Pons (tissue), 1 donor: ENCODE measurements around the gene C18orf63.
"Not testable (repeated sequence)": the region's sequence is repeated elsewhere in the genome, so short reads cannot be mapped to it uniquely, and the experiment has no call there.

Experiments
- DNase-seq: peaks from one replicate; pipeline ENCODE4 v3.0.0-alpha.2; 2016; ENCODE audit warnings: low spot score

C18orf63 gene

DNA sequence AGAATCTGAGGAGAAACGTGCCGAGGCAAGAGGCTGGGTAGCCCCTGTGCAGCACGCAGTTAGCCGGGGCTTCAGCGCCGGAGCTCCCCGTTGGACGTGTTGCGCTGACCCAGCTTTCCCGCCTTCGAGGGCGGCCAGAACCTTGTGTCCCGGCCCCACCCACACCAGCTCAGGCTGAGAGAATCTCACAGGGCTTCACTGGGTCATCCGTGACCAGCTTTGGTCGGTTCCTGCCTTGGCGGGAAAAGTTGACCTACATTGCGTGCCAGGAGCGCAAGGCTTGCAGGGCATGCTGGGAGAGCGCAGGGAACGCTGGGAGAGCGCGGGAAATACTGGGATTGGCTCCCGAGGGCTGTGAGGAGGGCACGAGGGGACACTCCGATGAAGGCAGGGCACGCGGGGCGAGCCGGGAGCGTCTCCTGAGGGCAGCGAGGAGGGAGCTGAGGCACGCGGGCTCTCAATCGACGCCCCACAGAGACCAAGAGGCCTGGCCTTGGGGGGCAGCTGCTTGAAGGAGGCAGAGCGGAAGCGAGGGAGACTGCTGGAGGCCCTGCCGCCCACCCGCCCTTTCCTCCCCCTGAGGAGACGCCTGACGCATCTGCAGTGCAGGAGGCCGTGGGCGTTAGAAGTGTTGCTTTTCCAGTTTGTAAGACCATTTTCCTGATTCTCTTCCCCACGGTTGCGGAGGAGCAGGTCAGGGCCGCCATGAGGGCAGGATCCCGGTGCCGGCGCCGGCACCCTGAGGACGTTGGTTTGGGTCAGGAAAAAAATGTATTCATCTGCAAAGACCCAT is at the start of gene C18orf63:
C18orf63 (plus strand) TSS at position 376 of the 793 bp plus-strand sequence. CDS start 2,027 bp downstream, outside the sequence.
- DNase-seq, result no peak

DNA sequence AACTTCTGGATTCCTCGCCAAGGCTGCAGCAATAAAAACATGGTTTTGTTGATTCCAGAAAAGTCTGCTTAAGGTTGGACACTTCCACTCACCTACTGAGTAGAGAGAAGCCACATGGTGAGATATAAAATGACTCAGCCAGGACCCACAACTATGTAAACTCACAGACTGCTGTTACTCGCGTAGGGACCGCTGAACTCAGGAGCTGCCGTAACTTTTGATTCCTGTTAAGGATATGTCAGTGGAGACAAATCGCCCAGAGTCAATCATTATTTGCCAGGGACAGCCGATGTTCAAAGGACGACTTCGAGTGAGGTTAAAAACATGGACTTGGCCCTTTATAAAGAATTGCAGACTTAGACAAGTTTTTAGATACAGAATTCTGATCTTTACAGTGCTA is 49.5 kb upstream of the C18orf63 start:
- DNase-seq, result no peak

DNA sequence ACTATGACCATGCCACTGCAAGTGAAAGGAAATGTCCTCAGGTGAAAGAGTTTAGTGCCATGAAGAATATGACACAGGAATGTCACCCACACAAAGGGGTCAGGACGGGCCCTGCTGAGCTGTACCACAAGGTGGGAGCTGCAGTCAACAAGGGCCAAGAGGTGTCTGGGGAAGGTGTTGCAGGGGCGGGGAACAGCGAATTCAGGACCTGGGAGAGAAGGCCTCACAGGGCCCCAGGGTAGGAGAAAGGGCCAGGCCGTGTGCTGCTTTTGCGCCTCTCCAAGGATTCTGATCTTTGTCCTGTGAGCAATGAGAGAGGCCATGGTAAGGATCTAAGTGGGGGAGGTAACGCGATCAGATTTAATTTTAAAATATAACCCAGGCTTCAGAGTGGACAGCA is 47.5 kb upstream of the C18orf63 start:
- no peak for DNase-seq

DNA sequence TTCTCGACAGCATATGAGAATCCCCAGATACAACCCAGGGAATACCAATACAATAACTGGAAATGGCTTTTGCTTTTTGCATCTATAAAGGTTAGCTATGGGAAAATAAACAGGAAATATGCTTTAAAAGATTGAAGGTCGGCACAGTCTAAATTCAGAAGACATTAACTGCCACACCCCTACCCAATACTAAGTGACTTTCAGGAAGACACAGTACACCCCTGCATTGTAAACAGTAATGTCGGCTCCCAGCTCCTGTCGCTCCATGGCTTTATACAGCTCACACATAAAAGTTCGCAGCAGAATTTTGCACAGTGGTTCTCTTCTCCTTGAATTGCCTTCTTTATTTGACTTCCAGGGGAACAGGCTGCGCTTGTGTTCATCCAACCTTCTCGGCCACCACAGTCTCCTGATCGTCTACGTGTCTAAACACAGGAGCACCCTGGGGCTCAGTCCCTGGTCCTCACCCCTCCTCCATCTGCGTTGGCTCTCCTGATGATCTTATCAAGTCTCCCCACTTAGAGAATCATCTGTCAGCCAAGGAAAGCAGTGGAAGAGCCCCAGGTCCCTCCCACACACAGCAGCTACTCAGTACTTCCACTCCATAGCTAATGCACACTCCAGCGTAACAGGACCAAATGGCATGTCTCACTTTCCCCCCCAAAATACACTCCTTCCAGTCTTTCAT is 46.6 kb upstream of the C18orf63 start:
- DNase-seq, result no peak

DNA sequence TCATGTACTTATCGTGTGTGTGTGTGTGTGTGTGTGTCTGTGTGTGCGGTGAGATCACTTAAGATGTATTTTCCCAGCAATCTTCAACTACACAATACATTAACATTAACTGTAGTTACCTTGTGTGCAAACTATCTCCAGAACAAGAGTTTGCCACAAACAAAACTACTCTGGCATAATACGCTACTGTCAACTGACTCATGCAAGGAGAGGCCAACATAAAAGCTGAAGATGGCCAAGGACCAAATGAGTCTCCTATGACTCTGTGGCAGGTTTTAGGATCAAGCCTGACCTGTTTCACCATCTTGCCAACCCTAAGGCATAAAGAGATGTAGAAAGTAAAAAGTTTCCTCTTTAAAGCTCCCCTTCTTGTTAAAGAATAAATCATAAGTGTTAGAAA is 44.0 kb upstream of the C18orf63 start:
- DNase-seq, result no peak

DNA sequence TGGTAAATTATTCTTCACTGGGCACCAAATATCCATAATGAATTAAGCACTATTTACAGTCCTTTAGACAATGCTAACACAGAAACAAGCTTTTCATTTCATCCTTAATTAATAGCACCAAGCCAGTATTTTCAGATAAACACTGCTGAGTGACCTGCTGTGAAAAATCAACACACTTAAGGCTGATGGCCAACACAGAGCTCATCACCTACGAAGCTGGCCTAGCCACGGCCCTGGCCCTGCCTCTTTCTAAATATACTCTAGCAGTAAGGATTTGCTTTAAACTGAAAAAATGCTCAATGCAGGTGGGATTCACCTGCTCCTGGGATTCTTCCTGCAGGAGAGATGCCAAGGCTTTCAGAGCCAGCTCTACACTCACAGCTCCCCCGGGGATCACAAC is 42.2 kb upstream of the C18orf63 start:
- no peak for DNase-seq

DNA sequence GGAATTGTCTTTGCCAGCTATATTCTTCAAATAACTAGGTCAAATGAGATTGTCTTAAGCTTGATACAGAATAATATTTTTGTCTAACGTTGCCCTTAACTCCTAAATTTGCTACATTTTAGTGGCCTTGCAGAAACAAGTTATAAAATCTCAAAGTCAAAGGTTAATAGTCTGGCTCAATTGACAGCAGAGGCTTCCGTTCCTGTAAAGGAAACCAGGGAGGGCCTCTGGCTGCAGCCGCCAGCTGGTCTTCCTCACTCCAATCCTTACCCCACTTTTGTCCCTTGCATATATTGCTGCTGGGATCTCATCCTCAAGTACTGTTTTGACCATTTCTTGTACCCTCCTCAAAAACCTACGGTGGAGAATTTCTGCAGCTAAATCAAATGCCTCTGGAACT is 40.9 kb upstream of the C18orf63 start:
- DNase-seq, result no peak

DNA sequence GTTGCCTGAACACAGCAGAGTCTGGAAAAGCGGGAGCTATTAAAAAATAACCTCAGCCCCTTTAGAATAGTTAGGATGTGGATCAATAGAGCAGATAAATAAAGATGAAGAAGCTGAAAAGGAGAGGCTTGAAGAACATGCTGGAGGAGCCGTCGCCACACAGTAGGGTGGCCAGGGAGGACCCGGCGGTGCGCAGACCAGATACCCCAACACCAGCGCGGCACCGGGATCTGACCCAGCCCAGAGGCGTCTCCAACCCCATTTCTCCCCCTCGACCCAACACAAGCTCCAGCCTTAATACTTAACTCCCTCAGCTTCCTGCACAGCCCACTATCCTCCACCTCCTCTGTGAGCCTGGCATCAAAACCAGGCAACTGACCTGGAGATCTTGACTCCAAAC is 39.9 kb upstream of the C18orf63 start:
- no peak for DNase-seq

DNA sequence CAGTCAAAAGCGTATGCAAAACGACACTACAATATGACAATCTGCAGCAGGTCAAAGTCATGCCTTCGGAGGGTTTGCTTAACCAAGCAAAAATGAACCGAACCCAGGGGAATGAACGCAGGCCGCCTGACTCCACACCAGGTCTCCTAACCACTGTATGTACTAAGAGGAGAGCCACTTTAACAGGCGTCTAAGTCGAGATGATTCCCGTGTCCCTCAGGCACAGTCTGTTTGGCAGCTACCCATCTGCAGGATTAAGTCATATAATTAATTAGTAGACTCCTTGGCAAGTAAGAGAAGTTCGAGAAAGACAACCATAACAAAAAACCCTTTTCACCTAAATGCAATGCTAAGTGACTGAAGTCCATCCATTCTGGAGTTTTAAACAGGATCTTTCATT is 39.0 kb upstream of the C18orf63 start:
- DNase-seq, result no peak

DNA sequence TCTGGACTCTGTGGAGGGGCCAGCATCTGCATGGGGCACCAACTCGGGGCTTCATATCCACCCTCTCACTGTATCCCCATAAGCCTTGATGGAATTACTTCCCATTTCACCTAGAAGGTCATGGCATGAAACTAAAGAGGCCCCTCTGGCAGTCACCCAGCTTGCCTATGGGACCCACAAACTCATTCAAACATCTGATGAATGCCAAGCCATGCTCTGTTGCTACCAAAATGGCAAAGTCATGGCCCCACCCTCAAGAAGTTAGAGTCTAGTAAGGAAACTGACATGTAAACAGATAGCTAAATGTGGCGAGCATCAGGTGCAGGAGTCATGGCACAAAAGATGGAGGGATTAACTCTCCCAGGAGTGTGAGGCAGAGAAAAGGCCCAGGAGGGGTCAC is 38.3 kb upstream of the C18orf63 start:
- no peak for DNase-seq

DNA sequence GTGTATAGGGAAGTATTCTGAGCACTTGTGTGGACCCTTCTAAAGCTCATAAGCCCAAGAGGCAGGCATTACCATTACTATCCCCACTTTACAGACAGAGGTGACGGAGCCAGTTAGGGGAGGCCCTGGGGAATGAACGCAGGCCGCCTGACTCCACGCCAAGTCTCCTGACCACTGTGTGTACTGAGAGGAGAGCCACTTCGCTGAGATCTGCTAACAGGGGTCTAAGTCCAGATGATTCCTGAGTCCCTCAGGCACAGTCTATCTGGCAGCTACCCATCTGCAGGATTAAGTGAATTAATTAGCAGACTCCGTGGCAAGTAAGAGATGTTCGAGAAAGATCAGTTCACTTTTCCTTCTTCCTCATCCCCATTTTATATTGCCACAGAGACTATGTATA is 37.6 kb upstream of the C18orf63 start:
- no peak for DNase-seq

DNA sequence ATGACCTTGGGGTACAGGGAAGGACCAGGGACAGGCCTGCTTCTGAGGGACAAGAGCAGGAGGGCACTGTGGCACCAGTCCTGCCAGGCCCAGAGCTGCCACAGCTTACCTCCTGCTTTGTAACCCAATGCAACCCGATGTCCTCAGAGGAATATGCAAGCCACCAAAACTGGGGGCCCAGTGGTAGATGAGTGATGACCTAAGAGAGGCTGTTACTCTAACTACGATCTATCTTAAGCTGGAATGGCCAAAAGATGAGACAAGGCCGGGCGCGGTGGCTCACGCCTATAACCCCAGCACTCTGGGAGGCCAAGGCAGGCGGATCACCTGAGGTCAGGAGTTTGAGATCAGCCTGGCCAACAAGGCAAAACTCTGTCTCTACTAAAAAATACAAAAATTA is 36.7 kb upstream of the C18orf63 start:
- DNase-seq, result no peak

DNA sequence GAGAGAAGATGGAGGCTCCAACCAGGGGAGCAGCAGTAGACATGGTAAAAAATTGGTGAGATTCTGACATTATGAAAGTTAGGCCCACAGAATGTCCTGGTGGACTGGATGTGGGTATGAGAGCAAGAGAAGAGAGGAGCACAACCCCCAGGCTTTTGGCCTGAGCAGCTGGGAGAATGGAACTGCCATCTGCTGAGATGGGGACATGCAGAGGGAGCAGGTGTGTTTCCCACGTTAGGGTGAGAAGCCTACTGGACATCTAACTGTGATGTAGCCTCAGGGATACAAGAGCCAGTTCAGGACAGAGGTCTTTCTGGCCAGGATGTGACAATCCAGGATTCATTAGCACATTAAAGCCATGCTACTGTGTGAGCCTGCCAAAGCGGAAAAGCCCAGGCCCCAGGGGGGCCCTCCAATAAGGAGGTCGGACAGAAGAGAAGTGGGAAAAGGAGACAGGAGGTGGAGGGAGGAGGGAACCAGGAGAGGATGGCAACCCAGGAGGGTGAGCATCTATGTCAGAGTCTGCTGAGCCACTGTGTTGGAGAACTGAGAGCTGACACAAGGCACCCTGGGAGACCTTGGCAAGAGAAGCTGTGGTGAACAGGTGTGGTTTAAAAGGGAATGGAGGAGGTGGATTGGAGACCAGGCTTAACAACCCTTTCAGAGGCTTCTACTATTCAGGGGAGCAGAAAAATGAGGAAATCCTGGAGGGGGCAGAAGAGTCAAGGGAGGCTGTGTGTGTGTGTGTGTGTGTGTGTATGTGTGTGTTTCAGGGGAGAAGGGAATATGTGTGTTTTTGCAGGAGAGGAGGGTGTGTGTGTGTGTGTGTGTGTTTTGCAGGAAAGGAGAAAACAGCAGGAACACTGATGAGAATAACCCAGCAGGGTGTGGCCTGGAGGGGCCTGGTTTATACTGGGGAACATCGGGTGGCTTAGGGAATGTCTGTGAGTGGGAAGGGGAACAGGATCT is 34.3 kb upstream of the C18orf63 start:
- peak; percentile 8 for DNase-seq

DNA sequence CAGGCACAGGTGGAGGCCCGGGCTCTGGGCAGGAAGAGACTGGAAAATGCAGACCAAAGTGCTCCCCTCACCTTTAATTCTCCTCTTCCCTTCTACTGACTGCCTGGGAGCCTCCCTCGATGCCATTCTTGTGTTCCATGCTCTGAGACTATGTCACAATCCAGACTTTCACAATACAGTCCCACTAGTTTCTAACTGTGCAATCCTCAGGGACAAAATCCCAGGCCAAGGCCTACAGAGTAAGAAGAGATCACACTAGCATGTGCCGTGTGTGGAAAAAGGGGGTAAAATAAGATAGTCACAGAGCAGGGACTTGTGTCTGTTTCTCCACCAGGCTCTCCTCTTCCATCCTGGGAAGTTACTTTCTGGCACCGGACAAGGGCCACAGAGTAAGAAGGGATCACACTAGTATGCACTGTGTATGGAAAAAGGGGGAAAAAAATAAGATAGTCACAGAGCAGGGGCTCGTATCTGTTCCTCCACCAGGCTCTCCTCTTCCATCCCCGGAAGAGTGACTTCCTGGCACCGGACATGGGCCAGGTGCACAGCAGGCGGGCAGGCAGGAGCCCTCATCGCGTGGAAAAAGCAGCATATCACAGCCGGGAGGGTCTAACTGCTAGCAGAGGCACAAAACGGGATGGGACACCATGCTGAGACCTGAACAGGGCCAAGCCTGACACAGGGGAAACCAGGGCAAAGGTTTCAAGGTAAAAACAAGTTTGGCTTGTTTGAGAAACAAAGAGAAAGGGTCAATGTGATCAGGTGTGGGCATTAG is 33.5 kb upstream of the C18orf63 start:
- DNase-seq, result no peak

DNA sequence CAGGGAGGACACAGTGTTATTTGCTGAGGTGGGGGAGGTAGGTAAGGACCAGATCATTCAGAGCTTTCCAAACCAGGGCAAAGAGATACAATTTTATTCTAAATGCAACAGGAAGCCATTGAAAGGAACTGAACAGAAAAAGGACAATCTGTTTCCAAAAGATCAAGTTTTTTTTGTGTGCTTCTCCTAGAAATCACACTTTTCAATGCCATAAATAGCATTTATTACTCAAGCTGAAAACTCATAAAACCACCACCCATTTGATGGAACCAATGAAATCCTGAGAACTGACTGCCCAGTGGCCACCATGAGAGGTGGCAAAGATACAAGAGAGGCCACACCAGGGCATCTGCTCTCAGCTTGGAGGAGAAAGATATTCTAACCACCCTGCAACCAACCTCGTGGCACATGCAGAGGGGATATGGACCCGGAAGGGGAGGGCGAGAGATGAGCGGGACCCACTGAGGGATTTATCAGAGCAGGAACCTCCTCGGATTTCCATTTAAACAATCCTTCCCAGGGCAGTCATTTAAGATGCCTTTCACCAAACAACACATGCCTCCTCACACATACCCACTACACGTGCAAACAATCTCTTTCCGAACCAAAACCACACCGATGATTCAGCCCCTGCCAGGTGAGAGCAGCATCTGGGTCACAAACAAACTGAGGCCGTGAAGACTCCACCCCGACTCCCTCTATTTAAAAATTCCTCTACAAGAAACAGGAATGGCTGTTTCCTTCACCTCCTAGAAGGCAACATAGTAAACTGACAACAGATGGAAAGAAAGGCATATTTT is 32.7 kb upstream of the C18orf63 start:
- DNase-seq, result no peak

DNA sequence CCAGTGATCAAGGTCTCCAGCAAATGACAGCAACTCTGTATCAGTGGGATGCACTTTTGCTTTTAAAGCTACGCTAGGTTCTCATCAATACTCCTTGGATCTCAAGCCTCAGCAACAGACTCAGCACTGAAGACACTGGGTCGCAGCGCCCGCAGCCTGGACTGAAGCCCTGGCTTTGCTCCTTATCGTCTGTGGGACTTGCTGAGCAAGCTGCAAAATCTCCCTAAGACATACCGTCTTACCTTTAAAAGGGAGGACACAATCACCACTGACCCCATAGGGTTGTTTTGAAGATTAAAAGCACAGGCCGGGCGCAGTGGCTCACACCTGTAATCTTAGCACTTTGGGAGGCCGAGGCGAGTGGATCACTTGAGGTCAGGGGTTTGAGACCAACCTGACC is 32.0 kb upstream of the C18orf63 start:
- no peak for DNase-seq

DNA sequence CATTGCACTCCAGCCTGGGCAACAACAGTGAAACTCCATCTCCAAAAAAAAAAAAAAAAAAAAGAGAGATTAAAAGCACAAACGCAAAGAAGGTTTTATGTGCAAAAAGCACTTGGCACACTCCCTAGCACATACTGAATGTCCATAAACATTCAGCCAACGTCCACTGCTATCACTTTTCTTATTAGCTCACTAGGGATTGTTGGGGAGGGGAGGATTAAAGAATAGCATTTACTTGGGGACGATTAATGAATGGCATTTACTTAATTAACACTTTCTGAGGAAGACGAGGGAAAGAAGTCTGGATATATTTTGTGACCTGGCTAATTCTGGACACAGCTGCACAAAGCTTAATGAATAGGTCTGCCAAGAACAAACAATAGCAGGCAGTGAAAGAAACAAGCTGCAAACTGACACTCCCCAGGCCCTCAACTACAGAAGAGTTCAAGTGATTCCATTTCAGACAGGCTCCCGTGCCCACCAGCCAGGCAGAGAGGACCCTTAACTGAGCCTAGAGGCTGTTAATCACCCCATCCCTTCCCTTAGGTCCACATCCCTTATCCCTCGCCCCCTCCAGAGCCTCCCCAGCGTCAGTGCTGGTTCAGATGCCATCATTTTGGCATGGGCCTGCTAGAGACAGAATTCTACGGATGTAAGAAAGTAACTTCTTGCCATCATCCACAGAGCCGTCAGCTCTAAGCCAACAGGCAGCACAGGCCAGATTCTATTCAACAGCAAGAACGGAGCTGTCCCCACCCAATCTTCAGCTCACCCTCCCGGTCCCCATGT is 31.3 kb upstream of the C18orf63 start:
- peak; percentile 90 for DNase-seq

DNA sequence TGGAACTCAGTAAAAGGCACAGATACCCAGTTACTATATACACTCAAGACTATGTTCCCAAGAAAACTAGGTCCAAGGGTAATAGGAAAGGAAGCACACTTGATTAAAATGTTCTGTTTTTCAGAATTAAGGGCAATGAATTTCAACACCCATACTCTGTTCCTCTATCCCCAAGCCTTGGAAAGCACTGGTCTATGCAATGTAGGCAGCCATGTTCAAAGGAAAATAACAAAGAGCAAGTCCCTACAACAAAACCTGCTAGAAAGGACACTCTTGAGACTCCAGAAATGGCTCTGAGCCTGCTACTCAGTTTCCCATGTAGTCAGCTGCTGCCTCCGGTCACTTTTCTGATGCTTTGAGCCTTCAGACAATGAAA is 30.7 kb upstream of the C18orf63 start:
- DNase-seq, result peak; percentile 39

DNA sequence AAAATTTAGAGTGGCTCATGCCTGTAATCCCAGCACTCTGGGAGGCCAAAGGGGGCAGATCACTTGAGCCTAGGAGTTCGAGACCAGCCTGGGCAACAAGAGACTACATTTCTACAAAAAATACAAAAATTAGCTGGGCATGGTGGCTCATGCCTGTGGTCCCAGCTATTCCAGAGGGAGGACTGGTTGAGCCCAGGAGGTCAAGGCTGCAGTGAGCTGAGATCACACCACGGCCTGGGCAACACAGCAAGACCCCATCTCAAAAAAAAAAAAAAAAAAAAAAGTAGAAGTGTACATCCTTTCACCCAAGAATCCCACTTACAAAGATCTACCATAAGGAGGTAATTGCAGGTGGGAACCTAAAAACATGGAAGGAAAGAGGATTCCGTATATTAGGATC is 30.1 kb upstream of the C18orf63 start:
- not testable (repeated sequence) for DNase-seq
